GM12801 (cell line): ENCODE results near the gene VWA8.

ENCODE experiments used
- TF ChIP-seq, protein P1 (sequence below): IDR thresholded peaks from one replicate; pipeline ENCODE4 v1.5.1; 2011; ENCODE audit warnings: control low read depth; ENCODE audit not compliant: insufficient read length; ENCODE audit errors: extremely low read depth

Gene VWA8

DNA sequence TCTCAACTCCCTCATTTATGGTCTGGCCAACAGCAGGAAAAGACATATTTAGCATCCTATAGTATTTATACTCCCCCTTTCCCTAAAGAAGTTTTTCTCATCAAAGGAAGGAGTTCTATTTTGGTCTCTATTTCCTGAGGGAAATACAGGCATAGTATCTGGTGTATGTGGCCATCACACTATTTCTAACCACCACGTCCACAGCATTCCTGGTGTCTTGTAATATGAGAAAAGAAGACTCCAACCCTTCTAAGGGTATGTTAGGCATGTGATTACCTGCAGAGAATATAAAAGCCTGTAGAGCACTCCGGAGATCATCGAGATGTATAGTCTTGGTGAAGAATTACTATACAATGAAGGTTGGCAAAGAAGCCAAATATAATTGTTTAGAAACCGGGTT lies 137.4 kb downstream of the VWA8 start:
- TF ChIP-seq, protein P1, sequence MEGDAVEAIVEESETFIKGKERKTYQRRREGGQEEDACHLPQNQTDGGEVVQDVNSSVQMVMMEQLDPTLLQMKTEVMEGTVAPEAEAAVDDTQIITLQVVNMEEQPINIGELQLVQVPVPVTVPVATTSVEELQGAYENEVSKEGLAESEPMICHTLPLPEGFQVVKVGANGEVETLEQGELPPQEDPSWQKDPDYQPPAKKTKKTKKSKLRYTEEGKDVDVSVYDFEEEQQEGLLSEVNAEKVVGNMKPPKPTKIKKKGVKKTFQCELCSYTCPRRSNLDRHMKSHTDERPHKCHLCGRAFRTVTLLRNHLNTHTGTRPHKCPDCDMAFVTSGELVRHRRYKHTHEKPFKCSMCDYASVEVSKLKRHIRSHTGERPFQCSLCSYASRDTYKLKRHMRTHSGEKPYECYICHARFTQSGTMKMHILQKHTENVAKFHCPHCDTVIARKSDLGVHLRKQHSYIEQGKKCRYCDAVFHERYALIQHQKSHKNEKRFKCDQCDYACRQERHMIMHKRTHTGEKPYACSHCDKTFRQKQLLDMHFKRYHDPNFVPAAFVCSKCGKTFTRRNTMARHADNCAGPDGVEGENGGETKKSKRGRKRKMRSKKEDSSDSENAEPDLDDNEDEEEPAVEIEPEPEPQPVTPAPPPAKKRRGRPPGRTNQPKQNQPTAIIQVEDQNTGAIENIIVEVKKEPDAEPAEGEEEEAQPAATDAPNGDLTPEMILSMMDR: no peak

DNA sequence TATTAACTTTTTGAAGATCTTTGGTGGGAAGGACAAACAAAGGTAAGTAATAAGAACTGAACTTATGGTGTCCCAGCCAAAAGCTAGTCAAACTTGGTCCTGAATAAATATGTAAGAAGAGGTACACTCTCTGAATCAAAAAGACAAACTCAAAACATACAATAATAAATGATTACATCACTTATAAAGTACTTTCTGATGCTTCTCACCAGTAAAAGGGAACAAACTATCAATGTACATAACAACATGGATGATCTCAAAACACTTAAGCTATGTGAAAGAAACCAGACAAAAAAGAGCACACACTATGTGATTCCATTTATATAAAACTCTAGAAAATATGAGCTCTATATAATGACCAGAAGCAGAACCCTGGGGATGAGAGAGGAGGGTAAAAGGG lies 138.3 kb downstream of the VWA8 start:
- TF ChIP-seq, protein P1: no peak

DNA sequence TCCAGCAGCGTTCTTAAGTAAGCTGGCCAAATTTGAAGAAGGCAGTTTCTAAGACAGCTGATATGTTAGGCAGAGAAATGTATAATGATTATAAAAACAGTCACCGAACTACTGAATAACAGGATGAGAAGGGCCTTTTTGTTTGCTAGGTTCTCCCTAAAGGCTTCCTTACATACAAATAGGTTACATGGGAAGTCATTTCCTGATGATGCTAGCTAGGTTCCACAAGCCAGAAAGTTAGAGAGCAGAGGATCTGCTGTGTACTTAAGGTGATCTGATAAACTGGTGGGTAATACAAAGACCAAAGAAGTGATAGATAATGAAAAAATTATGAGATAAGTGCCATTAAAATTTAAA lies 139.7 kb downstream of the VWA8 start:
- TF ChIP-seq, protein P1: no peak

DNA sequence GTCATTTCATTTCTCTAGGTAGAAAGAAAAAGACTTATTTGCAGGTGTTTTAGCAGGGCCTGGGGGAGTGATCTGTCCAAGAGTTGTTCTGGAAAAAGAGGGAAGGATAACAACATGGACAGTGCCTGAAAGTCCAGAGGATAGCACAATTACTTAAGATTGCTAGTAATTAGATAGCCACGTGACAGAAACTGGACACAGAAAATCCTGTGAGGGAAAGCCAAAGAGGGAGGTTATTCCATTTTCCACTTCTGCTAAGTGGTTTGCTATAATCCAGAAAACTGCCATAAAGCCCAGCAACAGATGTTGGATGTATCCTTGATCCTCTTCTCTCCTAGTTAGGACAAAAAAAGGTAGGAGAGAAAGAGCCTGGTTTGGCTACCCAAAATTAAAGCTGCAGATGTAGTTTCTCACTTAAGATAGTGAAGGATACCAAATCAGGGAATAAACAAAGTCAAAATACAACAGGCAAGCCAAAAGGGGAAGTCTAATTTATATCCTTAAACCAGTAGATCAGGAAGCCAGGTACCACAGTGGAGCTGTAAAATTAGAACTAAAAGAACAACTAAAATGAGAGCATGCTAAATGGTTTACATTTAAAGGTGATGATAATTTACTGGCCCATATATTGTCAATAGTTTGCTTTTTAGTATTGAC lies 140.2 kb downstream of the VWA8 start:
- TF ChIP-seq, protein P1: no peak

DNA sequence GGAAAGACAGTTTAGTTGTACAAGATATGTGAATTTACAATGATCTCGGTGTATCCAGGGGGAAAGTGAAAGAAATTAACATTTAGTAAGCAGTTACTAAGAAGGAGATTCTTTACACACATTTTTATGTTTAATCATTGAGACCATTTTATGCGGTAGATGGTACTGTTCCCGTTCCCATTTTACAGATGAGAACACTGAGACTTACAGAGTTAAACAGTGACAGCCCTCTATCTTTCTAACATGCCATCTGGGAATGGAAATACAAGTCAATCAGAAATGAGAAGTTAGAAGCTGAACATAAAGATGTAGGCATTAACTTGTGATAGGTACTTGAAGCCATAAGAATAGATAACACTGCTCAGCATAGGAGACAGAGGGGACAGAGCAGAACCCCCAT lies 144.9 kb downstream of the VWA8 start:
- TF ChIP-seq, protein P1: no peak

DNA sequence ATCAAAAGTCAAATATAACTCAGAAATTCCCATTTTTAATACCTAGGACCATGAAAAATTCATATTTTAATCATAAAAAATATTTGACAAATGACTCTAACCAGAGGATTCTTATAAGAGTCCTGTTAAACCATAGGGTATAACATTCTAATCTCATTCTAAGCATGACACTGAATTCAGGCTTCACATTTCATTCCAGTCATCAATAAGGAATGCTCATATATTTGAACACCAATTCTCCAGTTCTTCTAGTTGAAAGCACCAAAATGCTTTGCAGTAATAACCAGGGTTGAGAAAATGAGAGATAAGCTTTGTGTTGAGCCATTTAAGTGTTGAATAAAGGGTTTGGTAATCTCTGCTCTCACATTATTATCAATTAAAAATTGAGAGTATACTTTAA lies 147.5 kb downstream of the VWA8 start:
- TF ChIP-seq, protein P1: no peak

DNA sequence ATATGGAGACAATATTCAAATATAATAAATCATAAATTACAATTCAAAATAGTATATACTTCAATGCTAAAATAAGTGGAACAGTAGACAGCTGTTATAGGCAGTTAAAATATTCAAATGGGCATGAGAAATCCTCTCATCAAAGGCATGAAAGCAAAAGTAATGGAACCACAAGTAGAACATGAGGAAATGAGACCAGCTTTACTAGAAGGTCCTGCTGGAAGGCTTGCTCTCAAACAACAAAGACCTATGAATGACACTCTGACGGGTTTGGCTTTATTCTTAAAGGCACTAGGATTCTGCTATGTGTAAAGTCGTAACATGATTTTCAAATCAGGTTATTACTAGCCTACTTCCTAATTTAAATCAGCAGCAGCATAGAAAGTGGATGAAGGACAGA lies 148.1 kb downstream of the VWA8 start:
- TF ChIP-seq, protein P1: no peak
